Brain microvascular endothelial cell (primary cell): Measurements from ENCODE around the gene ERC2.

Source experiments
- DNase-seq: peaks from one replicate; pipeline ENCODE4 v3.0.0-alpha.2; 2020
- H3K27ac ChIP-seq: fragments of 250-450 bp; sonication (Bioruptor Pico); 2 replicates; pipeline ENCODE4 v1.5.1; 2020; ENCODE audit warnings: mild to moderate bottlenecking, moderate library complexity
- H3K27me3 ChIP-seq: fragments of 250-450 bp; sonication (Bioruptor Pico); replicated peaks from 2 replicates; pipeline ENCODE4 v1.5.1; 2020; ENCODE audit warnings: mild to moderate bottlenecking
- H3K36me3 ChIP-seq: fragments of 250-450 bp; sonication (Bioruptor Pico); replicated peaks from 2 replicates; pipeline ENCODE4 v1.5.1; 2020; ENCODE audit warnings: mild to moderate bottlenecking
- H3K4me3 ChIP-seq: 2 replicates; pipeline ENCODE4 v1.5.1; 2011; ENCODE audit warnings: low read depth, mild to moderate bottlenecking, control low read depth, low read length, moderate library complexity
- in situ Hi-C: cut with HindIII; loops from 2 replicates; pipeline ENCODE4 v1.10.0; 2017; ENCODE audit warnings: low sequenced_read_pairs, low pct_ligation_motif_present
- TF ChIP-seq, protein P1 (sequence below): IDR thresholded peaks from 2 replicates; pipeline ENCODE4 v1.5.1; 2011; ENCODE audit warnings: low read depth, mild to moderate bottlenecking, moderate library complexity, low read length, control low read depth, inconsistent platforms; ENCODE audit errors: missing control alignments

The ERC2 gene

DNA sequence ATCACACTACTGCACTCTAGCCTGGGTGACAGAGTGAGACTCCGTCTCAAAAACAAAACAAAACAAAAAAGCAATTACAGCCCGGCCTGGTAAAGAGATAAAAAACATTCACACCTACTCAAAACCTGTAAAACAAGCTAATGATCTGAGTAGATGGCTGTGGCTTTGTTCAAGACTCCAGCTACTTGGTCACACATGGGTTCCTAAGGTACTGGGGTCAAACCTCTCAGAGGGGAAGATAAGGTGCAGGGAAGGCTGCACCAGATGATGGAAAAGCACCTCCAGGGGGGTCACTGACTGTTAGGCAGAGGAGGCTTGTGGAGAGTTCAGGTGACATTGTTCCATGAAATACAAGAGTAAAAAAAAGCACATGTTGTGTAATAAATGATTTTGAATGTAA is 531.0 kb downstream of the ERC2 start:
- TF ChIP-seq, protein P1, sequence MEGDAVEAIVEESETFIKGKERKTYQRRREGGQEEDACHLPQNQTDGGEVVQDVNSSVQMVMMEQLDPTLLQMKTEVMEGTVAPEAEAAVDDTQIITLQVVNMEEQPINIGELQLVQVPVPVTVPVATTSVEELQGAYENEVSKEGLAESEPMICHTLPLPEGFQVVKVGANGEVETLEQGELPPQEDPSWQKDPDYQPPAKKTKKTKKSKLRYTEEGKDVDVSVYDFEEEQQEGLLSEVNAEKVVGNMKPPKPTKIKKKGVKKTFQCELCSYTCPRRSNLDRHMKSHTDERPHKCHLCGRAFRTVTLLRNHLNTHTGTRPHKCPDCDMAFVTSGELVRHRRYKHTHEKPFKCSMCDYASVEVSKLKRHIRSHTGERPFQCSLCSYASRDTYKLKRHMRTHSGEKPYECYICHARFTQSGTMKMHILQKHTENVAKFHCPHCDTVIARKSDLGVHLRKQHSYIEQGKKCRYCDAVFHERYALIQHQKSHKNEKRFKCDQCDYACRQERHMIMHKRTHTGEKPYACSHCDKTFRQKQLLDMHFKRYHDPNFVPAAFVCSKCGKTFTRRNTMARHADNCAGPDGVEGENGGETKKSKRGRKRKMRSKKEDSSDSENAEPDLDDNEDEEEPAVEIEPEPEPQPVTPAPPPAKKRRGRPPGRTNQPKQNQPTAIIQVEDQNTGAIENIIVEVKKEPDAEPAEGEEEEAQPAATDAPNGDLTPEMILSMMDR: no peak
- Histone ChIP-seq H3K27me3 (no peaks in the 10 kb centered on the region), H3K36me3 (no peaks in the 10 kb centered on the region), H3K4me3 (no peak overlapping the region), H3K27ac (no peak overlapping the region)
- in situ Hi-C loops: no loop called here
- no peak for DNase-seq

DNA sequence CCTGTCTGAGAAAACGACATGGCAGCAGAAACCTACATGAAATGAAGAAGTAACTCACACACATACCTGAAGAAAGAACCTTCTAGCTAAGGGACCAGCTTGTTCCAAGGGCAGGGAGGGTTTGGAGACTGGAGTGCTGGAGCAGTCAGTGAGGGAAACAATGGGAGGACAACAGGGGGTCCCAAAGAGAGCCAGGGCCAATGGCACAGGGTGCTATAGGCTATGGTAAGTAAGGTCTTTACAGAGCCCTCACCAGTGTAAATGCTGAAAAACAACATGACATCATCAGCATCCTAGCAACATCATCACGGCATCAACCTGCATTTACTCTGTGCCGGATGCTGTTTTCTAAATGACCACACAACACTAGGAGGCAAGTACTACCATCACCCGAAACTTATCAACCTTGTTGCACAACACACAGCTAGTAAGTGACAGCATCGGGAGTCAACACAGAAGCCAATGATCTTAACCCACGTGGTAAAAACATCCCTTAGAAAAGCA is 531.7 kb downstream of the ERC2 start:
- TF ChIP-seq, protein P1: no peak
- DNase-seq: no peak

GRCh38 chr3:55935241-55935640 is 533.0 kb downstream of the ERC2 start:
- H3K4me3 ChIP-seq: no peak overlapping the region
- in situ Hi-C loops: no loop called here
- DNase-seq: no peak
- no peaks in the 10 kb centered on the region for H3K36me3 ChIP-seq
- H3K27me3 ChIP-seq: no peaks in the 10 kb centered on the region
- no peak overlapping the region for H3K27ac ChIP-seq
- TF ChIP-seq, protein P1: no peak

More for the DNA sequence above, 531.7 kb downstream of the ERC2 start:
- H3K27ac ChIP-seq: no peak overlapping the region
- H3K27me3 ChIP-seq: no peaks in the 10 kb centered on the region
- H3K36me3 ChIP-seq: no peaks in the 10 kb centered on the region
- in situ Hi-C loops: no loop called here
- no peak overlapping the region for H3K4me3 ChIP-seq

GRCh38 chr3:55934771-55935170 is 533.5 kb downstream of the ERC2 start:
- H3K27me3 ChIP-seq: no peaks in the 10 kb centered on the region
- TF ChIP-seq, protein P1: no peak
- in situ Hi-C loops: no loop called here
- no peak overlapping the region for H3K27ac ChIP-seq
- no peaks in the 10 kb centered on the region for H3K36me3 ChIP-seq
- no peak for DNase-seq
- H3K4me3 ChIP-seq: no peak overlapping the region

DNA sequence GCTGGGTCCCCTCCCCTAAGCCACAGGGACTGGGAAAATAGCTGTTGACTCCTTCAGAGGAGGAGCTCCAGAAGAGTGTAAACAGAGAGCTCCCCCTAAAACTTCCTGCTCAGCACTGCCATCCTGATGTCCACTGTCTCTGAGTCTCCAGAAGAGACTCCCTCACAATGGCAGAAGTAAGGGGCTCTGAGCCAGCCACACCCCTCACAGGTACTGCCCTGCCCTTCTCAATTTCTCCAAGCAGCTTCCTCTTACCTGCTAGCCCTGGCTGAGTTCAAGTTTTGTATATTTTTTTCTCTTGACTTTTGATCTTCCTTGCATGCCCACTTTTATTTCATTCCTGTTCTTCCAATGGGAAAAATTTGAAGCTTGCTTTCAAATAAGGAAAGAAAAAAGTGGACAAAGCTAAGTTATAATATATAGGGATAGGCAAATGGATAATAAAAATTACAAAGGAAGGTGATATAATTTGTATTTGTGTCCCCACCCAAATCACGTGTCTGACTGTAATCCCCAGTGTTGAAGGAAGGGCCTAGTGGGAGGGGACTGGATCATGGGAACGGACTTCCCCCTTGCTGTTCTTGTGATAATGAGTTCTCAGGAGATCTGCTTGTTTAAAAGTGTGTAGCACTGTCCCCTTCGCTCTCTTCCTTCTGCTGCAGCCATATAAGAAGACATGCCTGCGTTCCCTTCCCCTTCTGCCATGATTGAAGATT is 539.0 kb downstream of the ERC2 start:
- Histone ChIP-seq H3K4me3 (no peak overlapping the region), H3K27ac (no peak overlapping the region), H3K36me3 (no peaks in the 10 kb centered on the region), H3K27me3 (no peaks in the 10 kb centered on the region)
- in situ Hi-C loops: no loop called here
- no peak for DNase-seq
- TF ChIP-seq, protein P1: no peak

DNA sequence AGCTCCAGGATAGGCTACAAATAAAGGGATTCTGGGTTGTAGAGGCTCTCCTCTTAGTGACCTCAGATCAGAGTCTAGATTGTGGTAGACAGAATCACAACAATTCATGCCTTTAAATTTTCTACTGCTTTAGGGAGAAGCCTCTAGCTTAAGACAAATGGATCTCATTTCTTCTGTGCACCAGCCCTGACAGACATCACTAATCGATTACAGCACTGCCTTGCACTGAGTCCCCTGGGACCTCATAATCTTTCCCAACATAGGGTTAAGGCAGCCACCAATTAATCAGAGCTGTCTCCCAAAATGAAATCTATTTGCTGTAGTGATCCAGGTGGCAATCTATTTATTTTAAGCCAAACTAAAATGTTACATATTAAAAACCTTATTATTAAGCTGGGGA is 544.6 kb downstream of the ERC2 start:
- H3K4me3 ChIP-seq: no peak overlapping the region
- no peaks in the 10 kb centered on the region for H3K27me3 ChIP-seq
- no peak for DNase-seq
- TF ChIP-seq, protein P1: no peak
- H3K27ac ChIP-seq: no peak overlapping the region
- no peaks in the 10 kb centered on the region for H3K36me3 ChIP-seq
- in situ Hi-C loops: no loop called here
